Tracheal epithelial cell (primary cell): Measurements from ENCODE around the gene OR2D3. TPM values are rescaled to one million over a fixed set of nuclear protein-coding genes. Genes with fewer than 3 reads are reported as not detected.

Source experiments
- total RNA-seq: library from RNA; depleted of rRNA; stranded (reverse); fragments of >200 nt; gene quantifications from 2 replicates; pipeline ENCODE4 v1.2.1, GENCODE V29; 2014

The OR2D3 gene, protein sequence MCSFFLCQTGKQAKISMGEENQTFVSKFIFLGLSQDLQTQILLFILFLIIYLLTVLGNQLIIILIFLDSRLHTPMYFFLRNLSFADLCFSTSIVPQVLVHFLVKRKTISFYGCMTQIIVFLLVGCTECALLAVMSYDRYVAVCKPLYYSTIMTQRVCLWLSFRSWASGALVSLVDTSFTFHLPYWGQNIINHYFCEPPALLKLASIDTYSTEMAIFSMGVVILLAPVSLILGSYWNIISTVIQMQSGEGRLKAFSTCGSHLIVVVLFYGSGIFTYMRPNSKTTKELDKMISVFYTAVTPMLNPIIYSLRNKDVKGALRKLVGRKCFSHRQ
- not detected in 2 replicates for total RNA-seq

DNA sequence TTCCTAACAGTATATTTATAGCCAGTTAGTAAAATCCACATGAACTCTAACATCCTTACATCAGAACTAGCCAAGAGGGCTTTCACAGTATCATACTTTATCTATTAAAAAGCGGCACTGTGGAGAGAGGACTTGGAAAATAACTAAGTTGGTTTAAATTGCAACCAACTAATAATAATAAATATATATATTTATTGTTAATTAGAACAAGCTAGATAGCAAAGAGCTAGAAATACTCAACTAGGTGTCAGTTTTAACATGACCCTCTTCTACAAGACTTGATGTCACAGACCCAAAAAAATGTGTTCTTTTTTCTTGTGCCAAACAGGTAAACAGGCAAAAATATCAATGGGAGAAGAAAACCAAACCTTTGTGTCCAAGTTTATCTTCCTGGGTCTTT lies at the start of gene OR2D3:
TSS of gene OR2D3 (plus strand) at position 301 of the 400 bp plus-strand sequence. CDS start at position 301, 0 bp downstream.

DNA sequence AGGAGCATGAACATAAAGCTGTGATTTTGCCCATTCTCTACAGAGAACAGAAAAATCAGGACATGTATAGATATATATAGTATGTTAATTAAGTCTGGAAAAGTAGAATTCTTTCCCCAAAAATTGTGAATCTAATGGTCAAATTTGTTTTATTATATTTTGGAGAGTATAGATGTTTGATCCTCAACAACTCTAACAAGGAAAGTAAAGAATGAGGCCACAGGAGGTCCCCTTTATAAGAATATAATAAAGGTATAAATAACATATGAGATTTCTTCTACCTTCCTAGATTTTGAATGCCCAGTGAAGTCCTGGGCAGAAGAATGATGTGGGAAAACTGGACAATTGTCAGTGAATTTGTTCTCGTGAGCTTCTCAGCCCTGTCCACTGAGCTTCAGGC lies 44.5 kb upstream of the OR2D3 start, which contains the start of gene OR10A4:
TSS of gene OR10A4 (plus strand) at position 301 of the 400 bp plus-strand sequence. CDS start at position 324, 23 bp downstream.

DNA sequence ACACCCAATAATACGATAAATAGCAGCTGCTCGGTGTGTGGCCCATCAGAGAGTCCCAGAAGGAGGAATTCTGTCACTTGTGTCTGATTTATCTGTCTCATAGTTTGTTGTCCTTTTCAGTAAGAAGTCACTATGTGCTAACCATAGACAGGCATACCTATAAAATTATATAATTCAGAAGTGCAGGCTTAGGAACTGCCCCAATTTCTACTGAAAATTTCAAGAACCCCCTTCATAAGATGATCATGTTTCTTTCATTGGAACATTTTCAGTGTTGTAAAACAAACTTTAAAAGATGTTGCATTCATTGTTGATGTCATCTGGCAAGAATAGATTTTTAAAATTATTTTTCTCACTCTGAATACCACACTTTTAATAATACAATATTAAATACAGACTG lies 28.4 kb upstream of the OR2D3 start, which contains the start of gene OR2D2:
TSS of gene OR2D2 (minus strand) at position 101 of the 400 bp plus-strand sequence. CDS start at position 101, 0 bp downstream.

DNA sequence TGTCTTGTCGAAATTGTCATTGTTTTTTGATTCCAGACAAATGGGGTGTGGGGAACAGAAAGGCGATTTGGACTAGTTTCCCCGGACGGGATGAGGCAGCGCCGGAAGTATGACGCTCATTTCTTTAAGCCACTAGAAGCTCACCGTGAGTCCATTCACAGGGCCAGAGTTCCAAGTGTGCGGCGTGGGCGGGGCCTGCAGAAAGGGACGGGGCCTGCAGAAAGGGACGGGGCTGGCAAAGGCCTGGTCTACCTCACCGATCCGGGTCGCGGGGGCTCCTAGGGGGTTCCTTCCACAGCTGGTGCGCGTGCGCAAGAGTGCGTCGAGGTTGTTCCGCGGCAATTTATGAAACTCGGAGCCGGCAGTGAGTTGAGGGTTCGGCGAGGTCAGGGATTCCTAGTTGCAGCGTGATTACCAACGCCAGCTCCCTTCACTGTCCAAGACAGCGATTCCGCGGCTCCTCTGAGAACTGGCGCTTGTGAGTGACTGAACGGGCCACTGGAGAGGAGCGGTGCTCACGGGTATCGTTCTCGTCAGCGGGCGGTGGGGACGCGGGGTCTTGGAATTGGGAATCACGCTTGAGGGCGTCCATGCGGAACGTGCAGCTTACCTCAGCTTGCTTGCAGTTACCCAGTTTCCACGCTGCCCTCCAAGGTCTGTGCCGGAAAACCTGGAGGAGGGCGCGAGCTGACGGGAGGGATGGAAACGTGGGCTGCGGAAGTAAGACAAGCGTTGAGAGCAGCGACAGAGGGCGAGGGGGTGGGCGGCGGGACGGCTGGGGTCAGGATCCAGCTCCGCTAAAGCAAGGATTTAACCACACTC lies 5.6 kb downstream of the OR2D3 start, which contains the start of gene ZNF215:
TSS of gene ZNF215 (plus strand) at position 219 of the 822 bp plus-strand sequence. CDS start 5,847 bp downstream, outside the sequence.

Other genes starting within 250 kb of the OR2D3 start
- gene MRPL17, start 237.7 kb upstream of the OR2D3 start, total RNA-seq, result 39.0 and 54.9 TPM in 2 replicates
- under 0.01 TPM in 2 replicates for gene OR2AG2, start 149.0 kb upstream of the OR2D3 start, total RNA-seq
- not detected in 2 replicates for gene OR2AG1, start 138.0 kb upstream of the OR2D3 start, total RNA-seq
- under 0.01 TPM in 2 replicates for gene OR6A2, start 121.3 kb upstream of the OR2D3 start, total RNA-seq
- not detected in 2 replicates for gene OR10A5, start 75.3 kb upstream of the OR2D3 start, total RNA-seq
- under 0.01 TPM in 1 of 2 replicates, not detected in the other for gene OR10A2, start 57.9 kb upstream of the OR2D3 start, total RNA-seq
- gene OR10A4, start 44.4 kb upstream of the OR2D3 start, total RNA-seq, result not detected in 2 replicates
- not detected in 2 replicates for gene OR2D2, start 28.5 kb upstream of the OR2D3 start, total RNA-seq
- gene ZNF215, start 5.4 kb downstream of the OR2D3 start, total RNA-seq, result 3.8 and 4.3 TPM in 2 replicates
- 0.24 and 0.85 TPM in 2 replicates for gene ZNF214, start 99.3 kb downstream of the OR2D3 start, total RNA-seq
- 0.24 TPM in 1 of 2 replicates, not detected in the other for gene NLRP14, start 99.5 kb downstream of the OR2D3 start, total RNA-seq
- gene RBMXL2, start 168.0 kb downstream of the OR2D3 start, total RNA-seq, result under 0.01 TPM in 1 of 2 replicates, not detected in the other